IMR-90 (cell line): ENCODE data around the gene PCDHB10.

Experiments used
- CEBPB ChIP-seq: IDR thresholded peaks from 2 replicates; pipeline ENCODE4 v1.6.1; 2012; ENCODE audit warnings: low read depth, low read length, improper control_type of control experiment
- CTCF ChIP-seq: conservative IDR thresholded peaks from 2 replicates; pipeline ENCODE4 v1.5.1; 2012; ENCODE audit warnings: mild to moderate bottlenecking, low read depth, low read length, improper control_type of control experiment
- MAFK ChIP-seq: IDR thresholded peaks from 2 replicates; pipeline ENCODE4 v1.6.1; 2012; ENCODE audit warnings: low read depth, low read length, improper control_type of control experiment
- MAZ ChIP-seq: IDR thresholded peaks from 2 replicates; pipeline ENCODE4 v1.6.1; 2012; ENCODE audit warnings: low read depth, mild to moderate bottlenecking, low read length, improper control_type of control experiment, moderate library complexity, borderline replicate concordance
- MXI1 ChIP-seq: IDR thresholded peaks from 2 replicates; pipeline ENCODE4 v1.6.1; 2012; ENCODE audit warnings: low read depth, mild to moderate bottlenecking, low read length, moderate library complexity, borderline replicate concordance
- NFE2L2 ChIP-seq: fragments of 150-350 bp; IDR thresholded peaks from 2 replicates; pipeline ENCODE4 v1.6.1; 2016; ENCODE audit warnings: low read depth, mild to moderate bottlenecking, low read length
- POLR2A ChIP-seq: IDR thresholded peaks from 2 replicates; pipeline ENCODE4 v1.6.1; 2012; ENCODE audit warnings: mild to moderate bottlenecking, low read depth, low read length
- RAD21 ChIP-seq: IDR thresholded peaks from 2 replicates; pipeline ENCODE4 v1.6.1; 2012; ENCODE audit warnings: low read length, improper control_type of control experiment
- SMC3 ChIP-seq: fragments of 150-350 bp; IDR thresholded peaks from 2 replicates; pipeline ENCODE4 v1.6.1; 2016; ENCODE audit warnings: low read depth, mild to moderate bottlenecking, antibody characterized with exemption, low read length, moderate library complexity

GRCh38 chr5:141182248-141182647 is 9.9 kb upstream of the PCDHB10 start, which contains the start of gene PCDHB16:
- TF ChIP-seq CTCF (peak; percentile 43), POLR2A (no peak), RAD21 (peak; percentile 26; the same call in 1 of the 2 replicates), NFE2L2 (no peak), MXI1 (no peak), MAFK (no peak), SMC3 (peak; percentile 13; the same call in 1 of the 2 replicates), MAZ (no peak), CEBPB (no peak)
